Endothelial cell of umbilical vein (primary cell): Measurements from ENCODE around the gene ZBTB7C.

Experiments used
- GATA2 ChIP-seq: IDR thresholded peaks from 2 replicates; pipeline ENCODE4 v1.7.0; 2011; ENCODE audit warnings: low read depth, mild to moderate bottlenecking, moderate library complexity, mixed read lengths, low read length; ENCODE audit not compliant: insufficient read length, insufficient read depth
- MAX ChIP-seq: IDR thresholded peaks from 2 replicates; pipeline ENCODE4 v1.6.1; 2011; ENCODE audit not compliant: insufficient read depth, insufficient read length
- POLR2A ChIP-seq: IDR thresholded peaks from 2 replicates; pipeline ENCODE4 v1.6.1; 2012; ENCODE audit warnings: low read depth, mild to moderate bottlenecking, control low read depth, low read length
- POLR2AphosphoS5 ChIP-seq: IDR thresholded peaks from 2 replicates; pipeline ENCODE4 v1.6.1; 2012; ENCODE audit warnings: low read depth, mild to moderate bottlenecking, control low read depth, low read length, moderate library complexity; ENCODE audit not compliant: insufficient read depth
- TF ChIP-seq, protein P1 (sequence below), 2 donors: IDR thresholded peaks; 1 replicate in 1 of 2; 2 replicates in 1 of 2; pipeline ENCODE4 v1.5.1; 2011; ENCODE audit warnings: low read length in 2 of 2, mild to moderate bottlenecking in 2 of 2, moderate library complexity in 2 of 2, control low read depth in 1 of 2, inconsistent platforms in 1 of 2, low read depth in 1 of 2; ENCODE audit not compliant: insufficient read depth in 1 of 2; ENCODE audit errors: extremely low read depth in 1 of 2

GRCh38 chr18:48100651-48101165 is 308.5 kb downstream of the ZBTB7C start:
- TF ChIP-seq, protein P1, sequence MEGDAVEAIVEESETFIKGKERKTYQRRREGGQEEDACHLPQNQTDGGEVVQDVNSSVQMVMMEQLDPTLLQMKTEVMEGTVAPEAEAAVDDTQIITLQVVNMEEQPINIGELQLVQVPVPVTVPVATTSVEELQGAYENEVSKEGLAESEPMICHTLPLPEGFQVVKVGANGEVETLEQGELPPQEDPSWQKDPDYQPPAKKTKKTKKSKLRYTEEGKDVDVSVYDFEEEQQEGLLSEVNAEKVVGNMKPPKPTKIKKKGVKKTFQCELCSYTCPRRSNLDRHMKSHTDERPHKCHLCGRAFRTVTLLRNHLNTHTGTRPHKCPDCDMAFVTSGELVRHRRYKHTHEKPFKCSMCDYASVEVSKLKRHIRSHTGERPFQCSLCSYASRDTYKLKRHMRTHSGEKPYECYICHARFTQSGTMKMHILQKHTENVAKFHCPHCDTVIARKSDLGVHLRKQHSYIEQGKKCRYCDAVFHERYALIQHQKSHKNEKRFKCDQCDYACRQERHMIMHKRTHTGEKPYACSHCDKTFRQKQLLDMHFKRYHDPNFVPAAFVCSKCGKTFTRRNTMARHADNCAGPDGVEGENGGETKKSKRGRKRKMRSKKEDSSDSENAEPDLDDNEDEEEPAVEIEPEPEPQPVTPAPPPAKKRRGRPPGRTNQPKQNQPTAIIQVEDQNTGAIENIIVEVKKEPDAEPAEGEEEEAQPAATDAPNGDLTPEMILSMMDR (IDR thresholded peaks at IDR 0.05; ENCODE audit: extremely low read depth in 1 of 2, insufficient read depth in 1 of 2, low read depth in 1 of 2, low read length in 2 of 2) = no peak
- TF ChIP-seq MAX (no peak), POLR2A (no peak), GATA2 (no peak), POLR2AphosphoS5 (no peak)
